Lower leg skin (tissue), 3 donors: ENCODE results near the gene ENPP6.

ENCODE experiments used
- POLR2A ChIP-seq, 2 donors: fragments of 450-650 bp; IDR thresholded peaks; one replicate each; pipeline ENCODE4 v1.6.1; 2016 to 2017; ENCODE audit warnings: antibody characterized with exemption in 2 of 2, mild to moderate bottlenecking in 1 of 2, moderate library complexity in 1 of 2
- TF ChIP-seq, protein P1 (sequence below), 3 donors: fragments of 450-650 bp; IDR thresholded peaks; one replicate each; pipeline ENCODE4 v1.5.1; 2016; ENCODE audit warnings: antibody characterized with exemption in 3 of 3, mild to moderate bottlenecking in 3 of 3, moderate library complexity in 2 of 3

DNA sequence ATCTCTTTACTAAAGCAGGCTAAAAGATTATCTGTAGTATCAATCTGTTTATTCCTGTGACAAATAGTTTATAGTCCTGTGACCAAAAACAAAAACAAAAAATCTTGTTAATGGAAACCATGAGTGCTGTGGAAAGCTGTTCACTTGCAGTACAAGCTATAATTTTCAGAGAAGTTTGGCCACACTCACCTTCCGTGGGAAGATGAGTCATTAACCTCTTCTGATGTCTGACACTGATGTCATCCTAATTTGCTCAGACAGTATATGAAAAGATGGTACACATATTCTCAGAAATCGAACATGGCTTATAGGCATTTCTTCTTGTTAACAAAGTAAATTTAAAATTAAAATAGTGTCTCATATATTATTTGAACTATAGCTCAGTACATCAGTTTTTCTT lies 19.9 kb upstream of the ENPP6 start:
- TF ChIP-seq POLR2A (IDR thresholded peaks at IDR 0.05) = no peak
- TF ChIP-seq, protein P1, sequence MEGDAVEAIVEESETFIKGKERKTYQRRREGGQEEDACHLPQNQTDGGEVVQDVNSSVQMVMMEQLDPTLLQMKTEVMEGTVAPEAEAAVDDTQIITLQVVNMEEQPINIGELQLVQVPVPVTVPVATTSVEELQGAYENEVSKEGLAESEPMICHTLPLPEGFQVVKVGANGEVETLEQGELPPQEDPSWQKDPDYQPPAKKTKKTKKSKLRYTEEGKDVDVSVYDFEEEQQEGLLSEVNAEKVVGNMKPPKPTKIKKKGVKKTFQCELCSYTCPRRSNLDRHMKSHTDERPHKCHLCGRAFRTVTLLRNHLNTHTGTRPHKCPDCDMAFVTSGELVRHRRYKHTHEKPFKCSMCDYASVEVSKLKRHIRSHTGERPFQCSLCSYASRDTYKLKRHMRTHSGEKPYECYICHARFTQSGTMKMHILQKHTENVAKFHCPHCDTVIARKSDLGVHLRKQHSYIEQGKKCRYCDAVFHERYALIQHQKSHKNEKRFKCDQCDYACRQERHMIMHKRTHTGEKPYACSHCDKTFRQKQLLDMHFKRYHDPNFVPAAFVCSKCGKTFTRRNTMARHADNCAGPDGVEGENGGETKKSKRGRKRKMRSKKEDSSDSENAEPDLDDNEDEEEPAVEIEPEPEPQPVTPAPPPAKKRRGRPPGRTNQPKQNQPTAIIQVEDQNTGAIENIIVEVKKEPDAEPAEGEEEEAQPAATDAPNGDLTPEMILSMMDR (IDR thresholded peaks at IDR 0.05) = no peak
